Type B pancreatic cell (in vitro differentiated cells): ENCODE measurements around the gene MTNR1B. TPM values are rescaled to one million over a fixed set of nuclear protein-coding genes. Genes with fewer than 3 reads are reported as not detected.

Experiments
- DNase-seq: peaks from one replicate; pipeline ENCODE4 v3.0.0; 2021; ENCODE audit warnings: mixed read lengths; ENCODE audit not compliant: unreplicated experiment; ENCODE audit errors: extremely low spot score
- H3K27ac Mint-ChIP-seq: 2 replicates; pipeline ENCODE4 v1.8.0; 2021; ENCODE audit warnings: mild to moderate bottlenecking, mixed read lengths
- H3K27me3 Mint-ChIP-seq: 2 replicates; pipeline ENCODE4 v1.8.0; 2021; ENCODE audit warnings: mixed read lengths
- H3K36me3 Mint-ChIP-seq: 2 replicates; pipeline ENCODE4 v1.8.0; 2021; ENCODE audit warnings: mixed read lengths
- H3K4me1 Mint-ChIP-seq: one replicate; pipeline ENCODE4 v1.8.0; 2021; ENCODE audit warnings: mixed read lengths; ENCODE audit not compliant: unreplicated experiment
- H3K4me3 Mint-ChIP-seq: 2 replicates; pipeline ENCODE4 v1.8.0; 2021; ENCODE audit warnings: mild to moderate bottlenecking, mixed read lengths
- H3K9me3 Mint-ChIP-seq: 2 replicates; pipeline ENCODE4 v1.8.0; 2021; ENCODE audit warnings: mixed read lengths
- total RNA-seq: library from RNA; stranded (reverse); gene quantifications from 2 replicates; pipeline ENCODE4 v1.2.1, GENCODE V29; 2021; ENCODE audit warnings: low replicate concordance
- TF ChIP-seq, protein P1 (sequence below): fragments of 200-600 bp; sonication (generic); conservative IDR thresholded peaks from 2 replicates; pipeline ENCODE4 v1.5.0; 2021; ENCODE audit warnings: antibody characterized with exemption, mild to moderate bottlenecking

The MTNR1B gene
- total RNA-seq, 1 donor from 2014 or later, result not detected

DNA sequence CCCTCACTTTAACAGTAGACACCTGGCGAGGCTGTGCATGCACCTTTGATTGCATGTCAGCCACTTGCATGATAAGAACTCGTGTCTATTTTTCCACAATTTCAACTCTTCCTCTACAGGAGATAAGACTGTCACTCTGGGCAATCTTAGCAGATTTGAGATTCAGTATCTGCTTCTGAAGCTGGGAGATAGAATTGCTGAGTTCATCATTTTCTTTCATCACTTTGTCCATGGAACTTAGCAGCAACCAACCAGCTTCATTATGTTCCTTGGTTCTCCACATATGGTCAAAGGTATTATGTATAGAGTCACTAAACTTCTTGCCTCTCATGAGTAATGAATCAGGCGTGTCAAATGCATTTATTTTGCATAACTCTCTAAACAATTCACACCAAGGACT, 17.1 kb downstream of the MTNR1B start:
- no peaks in the 10 kb centered on the region for H3K27me3 Mint-ChIP-seq
- H3K27ac Mint-ChIP-seq, result no peak overlapping the region
- no peak for DNase-seq
- no peaks in the 10 kb centered on the region for H3K36me3 Mint-ChIP-seq
- H3K4me1 Mint-ChIP-seq, result no peaks in the 10 kb centered on the region
- no peak overlapping the region for H3K4me3 Mint-ChIP-seq
- peaks cover 9% of the 10 kb centered on the region for H3K9me3 Mint-ChIP-seq
- TF ChIP-seq, protein P1, sequence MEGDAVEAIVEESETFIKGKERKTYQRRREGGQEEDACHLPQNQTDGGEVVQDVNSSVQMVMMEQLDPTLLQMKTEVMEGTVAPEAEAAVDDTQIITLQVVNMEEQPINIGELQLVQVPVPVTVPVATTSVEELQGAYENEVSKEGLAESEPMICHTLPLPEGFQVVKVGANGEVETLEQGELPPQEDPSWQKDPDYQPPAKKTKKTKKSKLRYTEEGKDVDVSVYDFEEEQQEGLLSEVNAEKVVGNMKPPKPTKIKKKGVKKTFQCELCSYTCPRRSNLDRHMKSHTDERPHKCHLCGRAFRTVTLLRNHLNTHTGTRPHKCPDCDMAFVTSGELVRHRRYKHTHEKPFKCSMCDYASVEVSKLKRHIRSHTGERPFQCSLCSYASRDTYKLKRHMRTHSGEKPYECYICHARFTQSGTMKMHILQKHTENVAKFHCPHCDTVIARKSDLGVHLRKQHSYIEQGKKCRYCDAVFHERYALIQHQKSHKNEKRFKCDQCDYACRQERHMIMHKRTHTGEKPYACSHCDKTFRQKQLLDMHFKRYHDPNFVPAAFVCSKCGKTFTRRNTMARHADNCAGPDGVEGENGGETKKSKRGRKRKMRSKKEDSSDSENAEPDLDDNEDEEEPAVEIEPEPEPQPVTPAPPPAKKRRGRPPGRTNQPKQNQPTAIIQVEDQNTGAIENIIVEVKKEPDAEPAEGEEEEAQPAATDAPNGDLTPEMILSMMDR, result no peak

DNA sequence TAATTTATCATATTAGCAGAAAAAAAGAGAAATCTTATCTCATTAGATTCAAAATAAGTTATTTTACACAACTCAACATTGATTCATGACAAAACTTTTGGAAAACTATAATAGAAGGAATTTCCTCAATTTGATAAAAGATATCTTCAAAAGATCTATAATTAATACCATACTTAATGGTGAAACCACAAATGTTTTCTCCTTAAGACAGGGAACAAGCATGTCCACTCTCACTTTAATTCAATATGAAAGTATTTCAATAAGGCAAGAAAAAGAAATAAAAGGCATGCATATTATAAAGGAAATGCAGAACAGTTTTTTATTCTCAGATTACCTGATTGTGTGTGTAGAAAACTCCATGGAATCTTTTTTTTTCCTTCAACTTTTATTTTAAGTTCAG, 23.6 kb downstream of the MTNR1B start:
- Mint-ChIP-seq H3K27ac (no peak overlapping the region), H3K4me3 (no peak overlapping the region), H3K36me3 (no peaks in the 10 kb centered on the region), H3K9me3 (peaks cover 9% of the 10 kb centered on the region), H3K27me3 (no peaks in the 10 kb centered on the region), H3K4me1 (no peaks in the 10 kb centered on the region)
- TF ChIP-seq, protein P1, result no peak
- no peak for DNase-seq

DNA sequence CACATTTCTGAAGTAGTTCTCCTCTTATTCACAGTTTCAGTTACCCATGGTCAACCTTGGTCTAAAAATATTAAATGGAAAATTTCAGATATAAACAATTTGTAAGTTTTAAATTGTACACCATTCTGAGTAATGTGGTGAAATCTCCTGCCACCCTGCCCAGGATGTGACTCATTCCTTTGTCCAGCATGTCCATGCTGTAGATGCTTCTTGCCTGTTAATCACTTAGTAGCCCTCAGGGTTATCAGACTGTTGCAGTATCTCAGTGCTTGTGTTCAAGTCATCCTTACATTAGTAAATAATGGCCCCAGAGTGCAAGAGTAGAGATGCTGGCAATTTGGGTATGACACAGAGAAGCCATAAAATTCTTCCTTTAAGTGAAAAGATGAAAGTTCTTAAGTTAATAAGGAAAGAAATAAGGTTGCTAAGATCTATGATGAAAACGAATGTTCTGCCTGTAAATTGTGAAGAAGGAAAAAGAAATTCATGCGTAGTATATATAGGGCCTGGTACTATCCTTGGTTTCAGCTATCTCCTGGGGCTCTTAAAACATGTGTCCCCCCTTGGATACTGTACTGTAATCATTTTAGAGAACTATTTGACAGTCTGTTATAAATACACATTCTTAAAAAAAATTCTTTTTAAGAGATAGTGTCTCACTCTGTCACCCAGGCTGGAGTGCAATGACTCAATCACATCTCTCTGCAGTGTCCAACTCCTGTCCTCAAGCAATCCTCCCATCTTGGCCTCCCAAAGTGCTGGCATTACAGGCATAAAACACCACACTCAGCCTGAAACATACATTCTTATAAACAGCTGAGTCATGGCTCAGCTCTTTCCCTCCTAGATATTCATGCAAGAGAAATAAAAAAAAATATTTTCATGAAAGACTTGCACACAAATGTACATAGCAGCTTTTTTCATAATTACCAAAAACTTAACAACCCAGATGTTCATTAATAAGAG, 31.3 kb downstream of the MTNR1B start:
- H3K27ac Mint-ChIP-seq, result no peak overlapping the region
- DNase-seq, result no peak
- H3K27me3 Mint-ChIP-seq, result no peaks in the 10 kb centered on the region
- TF ChIP-seq, protein P1, result no peak
- no peaks in the 10 kb centered on the region for H3K9me3 Mint-ChIP-seq
- H3K4me3 Mint-ChIP-seq, result no peak overlapping the region
- H3K4me1 Mint-ChIP-seq, result peaks cover 8% of the 10 kb centered on the region
- H3K36me3 Mint-ChIP-seq, result no peaks in the 10 kb centered on the region

DNA sequence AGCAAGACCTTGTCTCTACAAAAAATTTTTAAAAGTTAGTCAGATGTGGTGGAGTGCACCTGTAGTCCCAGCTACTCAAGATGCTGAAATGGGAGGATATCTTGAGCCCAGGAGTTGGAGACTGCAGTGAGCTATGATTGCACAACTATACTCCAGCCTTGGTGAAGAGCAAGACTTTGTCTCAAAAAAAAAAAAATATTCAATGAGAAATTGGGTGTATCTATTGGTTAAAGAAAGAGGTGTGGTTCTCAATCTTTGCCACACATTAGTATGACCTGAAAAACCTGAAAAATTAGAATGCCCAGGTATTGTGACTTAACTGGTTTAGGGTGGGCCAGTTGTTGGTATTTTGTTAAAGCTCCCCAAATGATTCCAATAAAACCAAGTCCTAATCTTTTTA, 32.4 kb downstream of the MTNR1B start:
- H3K4me3 Mint-ChIP-seq, result no peak overlapping the region
- TF ChIP-seq, protein P1, result no peak
- H3K9me3 Mint-ChIP-seq, result no peaks in the 10 kb centered on the region
- no peaks in the 10 kb centered on the region for H3K36me3 Mint-ChIP-seq
- DNase-seq, result no peak
- H3K27me3 Mint-ChIP-seq, result no peaks in the 10 kb centered on the region
- H3K4me1 Mint-ChIP-seq, result peaks cover 8% of the 10 kb centered on the region
- H3K27ac Mint-ChIP-seq, result peak overlapping the region; percentile 69

DNA sequence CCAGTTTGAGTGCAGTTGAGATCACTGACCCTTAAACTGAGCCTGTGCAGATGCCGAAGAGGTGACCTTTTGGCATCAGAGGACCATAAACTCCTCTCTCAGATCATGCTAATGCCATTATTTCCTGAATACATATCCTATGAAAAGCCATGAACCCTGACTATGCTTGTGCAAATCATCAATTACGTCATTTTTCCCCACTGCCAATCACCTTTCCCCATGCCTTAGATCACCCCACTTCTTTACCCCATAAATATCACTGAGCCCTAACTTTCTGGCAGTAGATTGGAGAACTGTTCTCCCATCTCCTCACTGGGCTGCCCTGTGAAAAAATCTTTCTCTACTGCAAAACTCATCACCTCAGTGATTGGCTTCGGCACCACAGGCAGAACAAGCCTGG, 32.9 kb downstream of the MTNR1B start:
- Mint-ChIP-seq H3K27me3 (no peaks in the 10 kb centered on the region), H3K9me3 (no peaks in the 10 kb centered on the region), H3K36me3 (no peaks in the 10 kb centered on the region), H3K27ac (peak overlapping the region; percentile 69), H3K4me3 (no peak overlapping the region), H3K4me1 (peaks cover 8% of the 10 kb centered on the region)
- DNase-seq, result no peak
- TF ChIP-seq, protein P1, result no peak
